H1 (cell line): ENCODE results near the gene ANKS1A. TPM values are rescaled to one million over a fixed set of nuclear protein-coding genes. Genes with fewer than 3 reads are reported as not detected.

Experiments used
- CTCF ChIA-PET: fragments of 300-600 bp; sonication (Branson Sonifier 250); formaldehyde crosslinking; loops from one replicate; lab custom pipeline; 2021; ENCODE audit not compliant: partially characterized antibody; lab: Charles Lee
- POLR2A ChIA-PET: fragments of 300-600 bp; sonication (Branson Sonifier 250); formaldehyde crosslinking; loops from one replicate; lab custom pipeline; 2021; ENCODE audit warnings: inconsistent platforms; ENCODE audit not compliant: partially characterized antibody; lab: Charles Lee
- DNase-seq, 2 experiments: peaks; one replicate each; pipeline versions ENCODE4 v3.0.0 to v3.0.0-alpha.2; 2010 to 2022; ENCODE audit warnings: low spot score in 2 of 2, low read depth in 1 of 2, mixed read lengths in 1 of 2
- FAIRE-seq: peaks from 2 replicates; lab custom pipeline; 2011; peaks lifted over from hg19 to GRCh38; lab: Jason Lieb, UNC
- H2AFZ ChIP-seq: 2 replicates; pipeline ENCODE4 v1.8.1; 2012; ENCODE audit warnings: low read length, inconsistent platforms
- H2AK5ac ChIP-seq: 2 replicates; pipeline ENCODE4 v1.6.1; 2013; ENCODE audit warnings: low read depth, low read length
- H2BK120ac ChIP-seq: replicated peaks from 2 replicates; pipeline ENCODE3; 2013; ENCODE audit warnings: low read depth, low read length, inconsistent platforms
- H2BK12ac ChIP-seq: 2 replicates; pipeline ENCODE4 v1.6.1; 2013; ENCODE audit warnings: low read depth, low read length
- H2BK15ac ChIP-seq: 2 replicates; pipeline ENCODE4 v1.6.1; 2013; ENCODE audit warnings: low read length
- H2BK20ac ChIP-seq: 2 replicates; pipeline ENCODE4 v1.6.1; 2013; ENCODE audit warnings: low read length
- H2BK5ac ChIP-seq: 2 replicates; pipeline ENCODE4 v1.6.1; 2013; ENCODE audit warnings: low read depth, low read length
- H3K14ac ChIP-seq: 2 replicates; pipeline ENCODE4 v1.6.1; 2013; ENCODE audit warnings: inconsistent platforms; ENCODE audit not compliant: insufficient read length
- H3K18ac ChIP-seq: 2 replicates; pipeline ENCODE4 v1.6.1; 2013; ENCODE audit warnings: low read length; ENCODE audit errors: extremely low read depth
- H3K23ac ChIP-seq: 2 replicates; pipeline ENCODE4 v1.6.1; 2013; ENCODE audit warnings: inconsistent platforms; ENCODE audit not compliant: insufficient read length
- H3K23me2 ChIP-seq: 2 replicates; pipeline ENCODE4 v1.6.1; 2013; ENCODE audit warnings: low read depth, low read length
- H3K27ac ChIP-seq: 2 replicates; pipeline ENCODE4 v1.6.1; 2011; ENCODE audit warnings: low read depth, low read length, inconsistent platforms
- H3K27me3 ChIP-seq, 4 experiments: replicated peaks in 1 of 4; 1 replicate in 1 of 4; 2 replicates in 3 of 4; pipeline versions ENCODE4 v1.6.1 to v1.8.1; 2011 to 2013; ENCODE audit warnings: low read length in 3 of 4, mild to moderate bottlenecking in 3 of 4, inconsistent platforms in 2 of 4, mixed read lengths in 2 of 4, moderate library complexity in 1 of 4; ENCODE audit not compliant: control insufficient read depth in 3 of 4, insufficient read depth in 3 of 4; ENCODE audit errors: extremely low read depth in 1 of 4
- H3K36me3 ChIP-seq, 4 experiments: 2 replicates each; pipeline versions ENCODE4 v1.6.1 to v1.8.1; 2011 to 2013; ENCODE audit warnings: mild to moderate bottlenecking in 4 of 4, low read length in 3 of 4, moderate library complexity in 2 of 4, control low read depth in 1 of 4, inconsistent platforms in 1 of 4; ENCODE audit not compliant: insufficient read depth in 4 of 4, control insufficient read depth in 2 of 4
- H3K4ac ChIP-seq: replicated peaks from 2 replicates; pipeline ENCODE3; 2013; ENCODE audit warnings: low read length, low read depth, mixed read lengths, inconsistent platforms; ENCODE audit not compliant: insufficient read length
- H3K4me1 ChIP-seq, 4 experiments: replicated peaks in 1 of 4; 1 replicate in 1 of 4; 2 replicates in 3 of 4; pipeline versions ENCODE4 v1.6.1 to v1.8.1; 2011 to 2013; ENCODE audit warnings: low read length in 3 of 4, inconsistent platforms in 2 of 4, mixed read lengths in 1 of 4; ENCODE audit not compliant: insufficient read depth in 4 of 4, control insufficient read depth in 3 of 4
- H3K4me2 ChIP-seq, 2 experiments: 2 replicates each; pipeline versions ENCODE4 v1.6.1 to v1.8.1; 2011 to 2013; ENCODE audit warnings: low read depth in 2 of 2, low read length in 2 of 2, control low read depth in 1 of 2, inconsistent platforms in 1 of 2, mild to moderate bottlenecking in 1 of 2; ENCODE audit not compliant: insufficient read depth in 1 of 2
- H3K4me3 ChIP-seq, 4 experiments: fragments of 200-600, 300-600 bp in 1 of 4; sonication (generic), shearing (Covaris generic), sonication (Bioruptor Twin) in 1 of 4; 2 replicates each; pipeline versions ENCODE4 v1.5.1 to v1.8.1; 2011 to 2016; ENCODE audit warnings: low read length in 4 of 4, low read depth in 3 of 4, control low read depth in 2 of 4, inconsistent platforms in 2 of 4, mild to moderate bottlenecking in 2 of 4, mixed read lengths in 1 of 4, moderate library complexity in 1 of 4; ENCODE audit not compliant: insufficient read depth in 2 of 4; ENCODE audit errors: extremely low read depth in 1 of 4
- H3K56ac ChIP-seq: replicated peaks from 2 replicates; pipeline ENCODE3; 2013; ENCODE audit warnings: low read depth, mild to moderate bottlenecking, mixed read lengths, low read length, inconsistent platforms; ENCODE audit not compliant: insufficient read length
- H3K79me1 ChIP-seq: 2 replicates; pipeline ENCODE4 v1.6.1; 2013; ENCODE audit warnings: low read depth, low read length, control low read depth
- H3K79me2 ChIP-seq, 2 experiments: 2 replicates each; pipeline versions ENCODE4 v1.6.1 to v1.8.1; 2012 to 2013; ENCODE audit warnings: low read length in 2 of 2, mild to moderate bottlenecking in 2 of 2, inconsistent platforms in 1 of 2; ENCODE audit not compliant: insufficient read depth in 2 of 2, control insufficient read depth in 1 of 2
- H3K9ac ChIP-seq, 4 experiments: replicated peaks in 1 of 4; 1 replicate in 1 of 4; 2 replicates in 3 of 4; pipeline versions ENCODE4 v1.6.1 to v1.8.1; 2011 to 2013; ENCODE audit warnings: low read depth in 3 of 4, low read length in 3 of 4, control low read depth in 2 of 4, mild to moderate bottlenecking in 2 of 4, moderate library complexity in 2 of 4, inconsistent platforms in 1 of 4; ENCODE audit errors: extremely low read depth in 1 of 4
- H3K9me3 ChIP-seq, 2 experiments: 2 replicates each; pipeline versions ENCODE4 v1.6.1 to v1.8.1; 2012 to 2013; ENCODE audit warnings: mild to moderate bottlenecking in 2 of 2, moderate library complexity in 2 of 2, control low read depth in 1 of 2, inconsistent platforms in 1 of 2, low read depth in 1 of 2, low read length in 1 of 2, mixed read lengths in 1 of 2; ENCODE audit not compliant: insufficient read depth in 2 of 2
- H4K20me1 ChIP-seq, 2 experiments: replicated peaks in 1 of 2; 2 replicates each; pipeline versions ENCODE3 to v1.8.1; 2011 to 2013; ENCODE audit warnings: inconsistent platforms in 2 of 2, low read length in 2 of 2, mild to moderate bottlenecking in 1 of 2; ENCODE audit not compliant: insufficient read depth in 2 of 2, control insufficient read depth in 1 of 2
- H4K5ac ChIP-seq: 2 replicates; pipeline ENCODE4 v1.6.1; 2013; ENCODE audit warnings: low read length, low read depth, mixed read lengths, inconsistent platforms; ENCODE audit not compliant: insufficient read length
- H4K8ac ChIP-seq: 2 replicates; pipeline ENCODE4 v1.8.0; 2013; ENCODE audit warnings: mild to moderate bottlenecking, moderate library complexity, low read length, inconsistent platforms; ENCODE audit not compliant: insufficient read depth; ENCODE audit errors: extremely low read depth
- H4K91ac ChIP-seq: replicated peaks from 2 replicates; pipeline ENCODE3; 2013; ENCODE audit warnings: low read length, mixed read lengths, inconsistent platforms; ENCODE audit not compliant: insufficient read length
- WGBS, 2 experiments: shearing (Covaris generic) in 1 of 2; methylation state at CpG; one replicate each; pipeline versions ENCODE4 v1.1.6 to v1.1.7; 2013 to 2015; ENCODE audit warnings: low lambda C conversion rate in 2 of 2, mixed read lengths in 2 of 2, inconsistent platforms in 1 of 2, low coverage in 1 of 2, missing lambda C conversion rate in 1 of 2; ENCODE audit not compliant: insufficient replicate concordance in 2 of 2, insufficient coverage in 1 of 2, insufficient read length in 1 of 2; ENCODE audit errors: extremely low coverage in 1 of 2, missing lambda C conversion rate in 1 of 2; 5-methylcytosine and 5-hydroxymethylcytosine counted together
- polyA plus RNA-seq, 7 experiments: library from polyadenylated mRNA; depleted of rRNA in 3 of 7; stranded (reverse) in 5 of 7; unstranded in 2 of 7; fragments of >200 nt in 5 of 7; fragments of 200-250 nt in 2 of 7; gene quantifications; 1 replicate in 5 of 7; 2 replicates in 1 of 7; 4 replicates in 1 of 7; pipeline versions ENCODE4 v1.2.1 to v1.2.3, GENCODE V29; 2011 to 2013; ENCODE audit warnings: missing spikeins in 2 of 7, mixed read lengths in 2 of 7
- total RNA-seq: library from RNA; stranded (reverse); fragmentation: NEBNext Ultra II Directional; extraction: Animal tissue kit (Norgen Biotek cat#: 25700); gene quantifications from 2 replicates; pipeline ENCODE4 v1.2.1, GENCODE V29; 2021

Gene ANKS1A
- total and polyA plus RNA-seq, 2 of the 8 experiments (the other 6 are each of a cell fraction or from before 2014, with no cell fraction given) = 9.8 to 30.9 TPM

DNA sequence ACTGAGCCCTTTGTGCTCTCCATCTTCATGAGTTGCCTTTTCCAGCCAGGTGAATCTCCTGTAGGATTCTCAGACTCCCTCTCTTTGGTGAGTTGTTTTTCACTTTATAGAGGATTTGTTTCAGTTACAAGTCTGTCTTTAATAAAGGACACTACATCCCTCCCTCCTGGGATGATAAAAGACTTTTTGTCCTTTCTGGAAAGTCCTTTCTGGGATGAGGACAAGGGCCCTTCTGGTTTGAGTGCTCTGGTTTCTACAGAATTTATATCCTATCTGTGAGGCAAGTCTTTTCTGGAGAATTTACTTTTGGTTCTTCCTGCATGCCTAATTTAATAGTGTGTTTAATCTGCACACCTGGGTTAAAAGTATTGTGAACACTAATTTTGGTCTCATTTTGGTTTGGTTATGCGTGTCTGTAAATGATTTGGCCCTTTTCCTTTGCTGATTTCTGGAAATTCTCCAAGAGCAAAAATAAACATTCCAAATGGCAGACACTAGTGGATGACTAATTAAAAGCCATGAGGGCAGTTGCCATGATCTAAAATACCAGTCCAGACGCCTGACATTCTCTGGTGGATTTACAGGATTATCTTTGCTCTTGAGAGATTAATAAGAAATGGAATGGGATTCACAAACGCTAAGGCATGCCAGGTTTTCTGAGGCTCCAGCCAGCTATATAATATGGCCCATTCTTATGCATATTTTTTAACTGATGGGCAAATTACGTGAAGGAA, 207.2 kb downstream of the ANKS1A start:
- no peak for DNase-seq
- no peaks in the 10 kb centered on the region for H3K23me2 ChIP-seq
- FAIRE-seq = no peak
- no peak overlapping the region for H2BK12ac ChIP-seq
- ChIA-PET POLR2A (interaction anchor here (0.8 kb wide), 2 partner anchors 32 to 359 kb away, joined by 3 read pairs; no protein-coding TSS in a partner anchor), CTCF (interaction anchor here (0.6 to 1.6 kb wide), 3 partner anchors 9 to 110 kb away, joined by 3 to 4 read pairs (median 4); no protein-coding TSS in a partner anchor)
- H3K4ac ChIP-seq = no peak overlapping the region
- H3K56ac ChIP-seq = no peak overlapping the region
- no peaks in the 10 kb centered on the region for H3K36me3 ChIP-seq
- no peaks in the 10 kb centered on the region for H3K9me3 ChIP-seq
- no peak overlapping the region for H2AFZ ChIP-seq
- WGBS, 2 experiments = 48% methylated on average over 4 of the region's 4 CpGs; no CpG with 5 or more reads in 1 of the 2 experiments
- H3K18ac ChIP-seq = no peak overlapping the region
- peaks cover 0 to 8% (median 3%) of the 10 kb centered on the region in 4 experiments; a peak in 4 of 7 replicates for H3K4me1 ChIP-seq
- H3K14ac ChIP-seq = no peak overlapping the region
- no peak overlapping the region for H2BK120ac ChIP-seq
- H4K20me1 ChIP-seq = no peaks in the 10 kb centered on the region
- no peak overlapping the region for H3K23ac ChIP-seq
- no peak overlapping the region for H2BK5ac ChIP-seq
- no peak overlapping the region for H2BK15ac ChIP-seq
- no peaks in the 10 kb centered on the region for H3K79me1 ChIP-seq
- no peak overlapping the region for H4K91ac ChIP-seq
- H3K27me3 ChIP-seq = no peaks in the 10 kb centered on the region
- H3K4me3 ChIP-seq = no peak overlapping the region
- H3K4me2 ChIP-seq = no peak overlapping the region
- no peak overlapping the region for H4K5ac ChIP-seq
- no peak overlapping the region for H3K27ac ChIP-seq
- no peak overlapping the region for H2AK5ac ChIP-seq
- no peak overlapping the region; a peak in 1 of 7 replicates for H3K9ac ChIP-seq
- no peak overlapping the region for H2BK20ac ChIP-seq
- H4K8ac ChIP-seq = no peak overlapping the region
- no peaks in the 10 kb centered on the region for H3K79me2 ChIP-seq
